Nephron progenitor cell (in vitro differentiated cells): ENCODE results near the gene NEO1.

ENCODE experiments used
- DNase-seq: peaks from one replicate; pipeline ENCODE4 v3.0.0; 2021
- H3K27ac Mint-ChIP-seq: 2 replicates; pipeline ENCODE4 v1.8.0; 2021; ENCODE audit warnings: mild to moderate bottlenecking, moderate library complexity, mixed read lengths
- H3K27me3 Mint-ChIP-seq: 2 replicates; pipeline ENCODE4 v1.8.0; 2021; ENCODE audit warnings: mild to moderate bottlenecking, low read depth, mixed read lengths; ENCODE audit not compliant: poor library complexity
- H3K36me3 Mint-ChIP-seq: 2 replicates; pipeline ENCODE4 v1.8.0; 2021; ENCODE audit warnings: low read depth, mixed read lengths
- H3K4me1 Mint-ChIP-seq: 2 replicates; pipeline ENCODE4 v1.8.0; 2021; ENCODE audit warnings: mixed read lengths
- H3K4me3 Mint-ChIP-seq: 2 replicates; pipeline ENCODE4 v1.8.0; 2021; ENCODE audit warnings: mild to moderate bottlenecking, moderate library complexity, mixed read lengths
- H3K9me3 Mint-ChIP-seq: 2 replicates; pipeline ENCODE4 v1.8.0; 2021; ENCODE audit warnings: mild to moderate bottlenecking, moderate library complexity, mixed read lengths
- CTCF ChIP-seq: fragments of 200-600 bp; sonication (generic); IDR thresholded peaks from 2 replicates; pipeline ENCODE4 v1.5.0; 2021; ENCODE audit warnings: antibody characterized with exemption

NEO1 gene

GRCh38 chr15:73254598-73254997 is 202.3 kb downstream of the NEO1 start:
- no peak for DNase-seq
- H3K4me3 Mint-ChIP-seq = no peak overlapping the region
- H3K27me3 Mint-ChIP-seq = no peaks in the 10 kb centered on the region
- no peak for TF ChIP-seq CTCF
- no peaks in the 10 kb centered on the region for H3K9me3 Mint-ChIP-seq
- no peaks in the 10 kb centered on the region for H3K4me1 Mint-ChIP-seq
- peaks cover 55% of the 10 kb centered on the region for H3K36me3 Mint-ChIP-seq
- no peak overlapping the region for H3K27ac Mint-ChIP-seq

DNA sequence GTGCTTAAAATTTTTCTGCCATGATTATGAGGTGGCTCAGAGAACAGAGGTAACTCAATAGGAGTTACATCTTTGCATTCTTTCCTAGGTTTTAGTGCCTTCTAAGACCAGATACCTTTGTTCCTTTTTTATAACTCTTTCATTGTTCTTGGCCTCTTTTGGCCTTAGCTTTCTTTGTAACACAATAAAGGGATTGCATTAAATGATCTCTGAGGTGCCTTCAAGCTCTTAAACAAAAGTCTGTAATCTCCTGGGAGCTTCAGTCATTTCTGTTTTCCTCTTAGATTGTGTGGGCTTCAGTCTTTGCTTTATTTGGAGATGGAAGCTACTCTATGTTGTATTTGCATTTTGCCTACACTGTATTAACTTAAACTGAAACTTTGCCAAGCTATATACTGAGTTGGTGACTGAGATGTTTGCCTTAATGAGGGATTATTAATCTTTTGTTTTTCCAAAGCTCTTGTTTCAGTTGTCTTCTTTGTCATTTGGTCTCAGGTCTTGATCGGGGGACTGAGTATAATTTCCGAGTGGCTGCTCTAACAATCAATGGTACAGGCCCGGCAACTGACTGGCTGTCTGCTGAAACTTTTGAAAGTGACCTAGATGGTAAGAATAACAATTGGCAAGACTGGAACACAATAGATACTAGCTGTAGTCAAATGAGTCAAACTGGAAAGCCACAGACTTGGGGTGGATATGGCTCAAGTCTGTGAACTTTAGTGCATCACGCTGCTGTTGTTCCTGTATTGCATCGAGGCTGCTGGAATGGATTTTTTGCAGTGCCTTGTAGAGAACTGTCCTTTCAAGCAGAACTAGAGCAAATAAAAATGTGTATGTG is 206.2 kb downstream of the NEO1 start:
- Mint-ChIP-seq H3K4me1 (no peaks in the 10 kb centered on the region), H3K27me3 (no peaks in the 10 kb centered on the region), H3K27ac (peak overlapping the region; percentile 72), H3K4me3 (no peak overlapping the region), H3K9me3 (no peaks in the 10 kb centered on the region), H3K36me3 (peaks cover 81% of the 10 kb centered on the region)
- TF ChIP-seq CTCF = no peak
- DNase-seq = no peak

DNA sequence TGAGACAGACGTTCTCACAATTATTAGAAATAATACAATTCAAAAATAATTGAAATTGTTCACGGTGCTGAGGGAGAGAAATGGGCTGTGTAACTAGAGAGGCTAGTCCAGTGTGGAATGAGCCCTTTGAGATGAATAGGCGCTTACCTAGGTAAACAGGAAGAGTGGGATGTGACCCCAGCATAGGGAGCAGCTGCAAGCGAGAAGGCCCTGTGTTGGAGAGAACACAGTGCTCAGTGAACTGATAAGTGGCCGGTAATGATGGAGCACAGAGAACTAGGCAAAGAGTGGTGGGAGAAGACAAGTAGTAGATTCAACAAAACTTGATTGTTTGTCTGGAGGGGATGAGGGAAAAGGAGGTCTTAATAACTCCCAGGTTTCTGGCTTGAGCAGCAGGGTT is 212.6 kb downstream of the NEO1 start:
- H3K4me3 Mint-ChIP-seq = no peak overlapping the region
- no peaks in the 10 kb centered on the region for H3K9me3 Mint-ChIP-seq
- H3K27ac Mint-ChIP-seq = peak overlapping the region; percentile 50
- DNase-seq = no peak
- no peaks in the 10 kb centered on the region for H3K27me3 Mint-ChIP-seq
- H3K36me3 Mint-ChIP-seq = peaks cover 47% of the 10 kb centered on the region
- no peak for TF ChIP-seq CTCF
- peaks cover 24% of the 10 kb centered on the region for H3K4me1 Mint-ChIP-seq

- DNase-seq = peak; percentile 55
- Mint-ChIP-seq H3K9me3 (no peaks in the 10 kb centered on the region), H3K4me3 (no peak overlapping the region), H3K27me3 (no peaks in the 10 kb centered on the region), H3K36me3 (peaks cover 47% of the 10 kb centered on the region), H3K27ac (no peak overlapping the region), H3K4me1 (peaks cover 24% of the 10 kb centered on the region)
- TF ChIP-seq CTCF = peak; percentile 70
These were observed 213.4 kb downstream of the NEO1 start for GRCh38 chr15:73265536-73266153.

DNA sequence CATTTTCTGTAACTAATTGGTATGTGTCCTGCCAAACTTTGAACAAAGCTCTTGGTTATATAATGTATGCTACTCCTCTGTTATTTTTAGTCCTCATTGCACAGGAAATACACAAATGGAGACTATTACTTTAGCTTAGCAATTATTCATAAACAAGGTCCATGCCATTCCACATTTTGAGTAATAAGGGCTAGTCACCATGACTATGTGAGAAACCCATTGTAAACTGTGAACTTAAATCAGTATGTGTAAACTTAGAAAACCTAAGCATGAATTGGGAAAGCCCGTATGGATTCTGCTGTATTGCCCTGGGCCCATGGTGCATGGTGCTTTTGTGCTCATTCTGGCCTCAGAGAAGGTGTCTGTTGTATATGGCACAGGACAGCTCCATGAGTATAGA is 216.2 kb downstream of the NEO1 start:
- peaks cover 28% of the 10 kb centered on the region for H3K4me1 Mint-ChIP-seq
- DNase-seq = no peak
- H3K27me3 Mint-ChIP-seq = no peaks in the 10 kb centered on the region
- no peak for TF ChIP-seq CTCF
- peaks cover 30% of the 10 kb centered on the region for H3K36me3 Mint-ChIP-seq
- no peak overlapping the region for H3K4me3 Mint-ChIP-seq
- H3K9me3 Mint-ChIP-seq = no peaks in the 10 kb centered on the region
- no peak overlapping the region for H3K27ac Mint-ChIP-seq
